Measurements from ENCODE around the gene HAPLN1. TPM values are rescaled to one million over a fixed set of nuclear protein-coding genes. Genes with fewer than 3 reads are reported as not detected.

The HAPLN1 gene
- total RNA-seq, 2 donors from 2014 or later, result 3.8 to 5.9 TPM

GRCh38 chr5:83662558-83662957, 58.1 kb downstream of the HAPLN1 start:
- Histone ChIP-seq H3K27ac (no peak overlapping the region), H3K27me3 (no peaks in the 10 kb centered on the region), H3K9ac (ENCODE audit: low read depth in 2 of 2, low read length in 2 of 2) (no peak overlapping the region), H3K9me3 (no peaks in the 10 kb centered on the region), H3K36me3 (no peaks in the 10 kb centered on the region), H3K4me3 (no peak overlapping the region), H3K4me1 (no peaks in the 10 kb centered on the region)
- intact Hi-C loops (cut with DNase I), result no loop called here
- DNase-seq, result no peak
- TF ChIP-seq, protein P1, sequence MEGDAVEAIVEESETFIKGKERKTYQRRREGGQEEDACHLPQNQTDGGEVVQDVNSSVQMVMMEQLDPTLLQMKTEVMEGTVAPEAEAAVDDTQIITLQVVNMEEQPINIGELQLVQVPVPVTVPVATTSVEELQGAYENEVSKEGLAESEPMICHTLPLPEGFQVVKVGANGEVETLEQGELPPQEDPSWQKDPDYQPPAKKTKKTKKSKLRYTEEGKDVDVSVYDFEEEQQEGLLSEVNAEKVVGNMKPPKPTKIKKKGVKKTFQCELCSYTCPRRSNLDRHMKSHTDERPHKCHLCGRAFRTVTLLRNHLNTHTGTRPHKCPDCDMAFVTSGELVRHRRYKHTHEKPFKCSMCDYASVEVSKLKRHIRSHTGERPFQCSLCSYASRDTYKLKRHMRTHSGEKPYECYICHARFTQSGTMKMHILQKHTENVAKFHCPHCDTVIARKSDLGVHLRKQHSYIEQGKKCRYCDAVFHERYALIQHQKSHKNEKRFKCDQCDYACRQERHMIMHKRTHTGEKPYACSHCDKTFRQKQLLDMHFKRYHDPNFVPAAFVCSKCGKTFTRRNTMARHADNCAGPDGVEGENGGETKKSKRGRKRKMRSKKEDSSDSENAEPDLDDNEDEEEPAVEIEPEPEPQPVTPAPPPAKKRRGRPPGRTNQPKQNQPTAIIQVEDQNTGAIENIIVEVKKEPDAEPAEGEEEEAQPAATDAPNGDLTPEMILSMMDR (IDR thresholded peaks at IDR 0.05), result no peak

DNA sequence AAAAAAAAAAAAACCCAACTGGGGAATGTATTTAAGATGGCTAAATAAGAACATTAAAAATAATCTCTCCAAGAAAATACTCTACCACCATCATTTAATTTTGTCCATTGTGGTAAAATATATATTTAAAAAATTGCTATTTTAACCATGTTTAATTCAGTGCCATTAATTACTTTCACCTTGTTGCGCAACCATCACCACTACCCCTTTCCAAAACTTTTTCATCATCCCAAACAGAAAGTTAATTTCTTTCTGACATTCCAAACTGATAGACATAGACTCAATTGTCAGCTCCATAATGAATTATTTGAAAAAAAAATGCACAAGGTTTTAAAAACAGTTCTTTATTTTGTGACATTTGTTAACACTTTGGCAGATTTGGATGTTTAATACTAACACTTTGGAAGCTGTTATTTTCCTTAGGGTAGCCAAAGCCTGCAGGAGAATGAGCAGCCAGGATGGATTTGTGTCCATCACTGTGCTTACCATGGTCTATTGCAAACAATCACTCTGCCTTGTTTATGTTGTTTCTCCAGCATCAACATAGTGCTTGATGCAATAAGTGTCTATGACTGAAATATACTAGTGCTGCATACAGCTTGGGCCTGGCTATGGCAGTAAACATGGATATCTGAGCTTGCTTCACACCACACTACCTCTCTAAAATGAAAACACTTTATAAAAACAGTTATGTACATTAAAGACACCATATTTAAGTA, 62.7 kb downstream of the HAPLN1 start:
- H3K9ac ChIP-seq (ENCODE audit: low read depth in 2 of 2, low read length in 2 of 2), result no peak overlapping the region
- H3K9me3 ChIP-seq, result no peaks in the 10 kb centered on the region
- no peak overlapping the region for H3K4me3 ChIP-seq
- intact Hi-C loops (cut with DNase I), result no loop called here
- no peak for DNase-seq
- no peaks in the 10 kb centered on the region for H3K4me1 ChIP-seq
- H3K36me3 ChIP-seq, result no peaks in the 10 kb centered on the region
- no peak overlapping the region for H3K27ac ChIP-seq
- no peaks in the 10 kb centered on the region for H3K27me3 ChIP-seq
- TF ChIP-seq, protein P1 (IDR thresholded peaks at IDR 0.05), result no peak

- Histone ChIP-seq H3K36me3 (no peaks in the 10 kb centered on the region), H3K4me3 (no peak overlapping the region), H3K9ac (ENCODE audit: low read depth in 2 of 2, low read length in 2 of 2) (no peak overlapping the region), H3K9me3 (no peaks in the 10 kb centered on the region), H3K27ac (no peak overlapping the region), H3K27me3 (no peaks in the 10 kb centered on the region), H3K4me1 (no peaks in the 10 kb centered on the region)
- intact Hi-C loops (cut with DNase I), result no loop called here
- TF ChIP-seq, protein P1 (IDR thresholded peaks at IDR 0.05), result no peak
- no peak for DNase-seq
These were observed 66.1 kb downstream of the HAPLN1 start for GRCh38 chr5:83654427-83654994.

GRCh38 chr5:83653669-83654068, 67.0 kb downstream of the HAPLN1 start:
- Histone ChIP-seq H3K36me3 (no peaks in the 10 kb centered on the region), H3K27ac (no peak overlapping the region), H3K27me3 (no peaks in the 10 kb centered on the region), H3K9me3 (no peaks in the 10 kb centered on the region), H3K9ac (ENCODE audit: low read depth in 2 of 2, low read length in 2 of 2) (no peak overlapping the region), H3K4me3 (no peak overlapping the region), H3K4me1 (no peaks in the 10 kb centered on the region)
- no peak for DNase-seq
- TF ChIP-seq, protein P1 (IDR thresholded peaks at IDR 0.05), result no peak
- intact Hi-C loops (cut with DNase I), result no loop called here

DNA sequence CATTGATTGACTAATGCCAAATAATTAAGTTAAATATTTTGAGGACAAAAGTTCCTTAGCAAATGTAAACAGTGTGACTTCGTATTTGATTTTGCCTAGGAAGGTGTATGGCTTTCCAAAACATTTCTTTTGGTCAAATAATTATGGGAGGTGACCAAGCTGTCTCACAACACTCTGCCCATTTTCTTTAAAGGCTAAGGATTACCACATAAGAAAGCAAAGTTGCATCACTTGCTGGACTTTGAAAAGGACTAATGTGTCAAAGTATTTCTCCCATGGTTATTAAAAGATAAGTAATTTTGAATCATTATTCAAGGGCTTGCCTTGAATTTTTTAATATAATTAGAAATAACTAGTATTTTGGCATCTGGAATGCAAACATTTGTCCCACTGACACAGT, 74.7 kb downstream of the HAPLN1 start:
- Histone ChIP-seq H3K27ac (no peak overlapping the region), H3K4me1 (no peaks in the 10 kb centered on the region), H3K36me3 (no peaks in the 10 kb centered on the region), H3K9ac (ENCODE audit: low read depth in 2 of 2, low read length in 2 of 2) (no peak overlapping the region), H3K4me3 (no peak overlapping the region), H3K27me3 (no peaks in the 10 kb centered on the region), H3K9me3 (no peaks in the 10 kb centered on the region)
- no peak for DNase-seq
- intact Hi-C loops (cut with DNase I), result no loop called here
- TF ChIP-seq, protein P1 (IDR thresholded peaks at IDR 0.05), result no peak

All from colonic mucosa (tissue), 4 donors.